ENCODE data around the gene CGNL1. TPM values are rescaled to one million over a fixed set of nuclear protein-coding genes. Genes with fewer than 3 reads are reported as not detected.

Gene CGNL1
- total and polyA plus RNA-seq, 10 of the 15 experiments (the other 5 are each of a cell fraction or from before 2014, with no cell fraction given): under 0.01 to 0.27 (median 0.04) TPM; not detected in 3

GRCh38 chr15:57419335-57419734, 43.0 kb downstream of the CGNL1 start:
- in situ Hi-C loops (cut with MboI): no loop called here
- H3K4me1 ChIP-seq (ENCODE audit: control insufficient read depth, insufficient read depth, low read length): no peaks in the 10 kb centered on the region
- ChIA-PET RAD21 (ENCODE audit: unreplicated experiment) (no interaction called here), SMC1A (ENCODE audit: uncharacterized antibody, unreplicated experiment) (no interaction called here), CTCF (no interaction called here), POLR2A (no interaction called here)
- no peak overlapping the region for H2AFZ ChIP-seq (ENCODE audit: control insufficient read depth, low read depth, low read length)
- no peak for TF ChIP-seq HDAC2 (IDR thresholded peaks at IDR 0.05)
- no peak for TF ChIP-seq NBN (IDR thresholded peaks at IDR 0.05)
- TF ChIP-seq SUPT20H (IDR thresholded peaks at IDR 0.05; ENCODE audit: borderline replicate concordance, control insufficient read depth, low read depth, low read length): no peak
- TF ChIP-seq TCF12 (IDR thresholded peaks at IDR 0.05; ENCODE audit: low read depth, low read length): no peak
- no peak for TF ChIP-seq MXI1 (IDR thresholded peaks at IDR 0.05; ENCODE audit: low read depth, low read length)
- TF ChIP-seq RFX5 (IDR thresholded peaks at IDR 0.05; ENCODE audit: low read depth, low read length): no peak
- no peak for TF ChIP-seq ZNF217 (IDR thresholded peaks at IDR 0.05)
- no peak for TF ChIP-seq CREM (IDR thresholded peaks at IDR 0.05; ENCODE audit: low read depth)
- no peak for TF ChIP-seq POLR2AphosphoS5 (IDR thresholded peaks at IDR 0.05; ENCODE audit: low read length)
- no peak for TF ChIP-seq CBFB (IDR thresholded peaks at IDR 0.05; ENCODE audit: low read depth)
- TF ChIP-seq CEBPB (IDR thresholded peaks at IDR 0.05; ENCODE audit: borderline replicate concordance in 1 of 2, low read depth in 2 of 2, low read length in 2 of 2): no peak
- no peak for TF ChIP-seq SMAD5 (IDR thresholded peaks at IDR 0.05; ENCODE audit: low read depth)
- no peak for TF ChIP-seq CTCF (IDR thresholded peaks at IDR 0.05 in 2 of 3, conservative IDR thresholded peaks at IDR 0.05 in 1 of 3; ENCODE audit: control insufficient read depth in 2 of 3, extremely low read depth in 1 of 3, insufficient read depth in 1 of 3, low read depth in 3 of 3, low read length in 3 of 3)
- TF ChIP-seq BMI1 (IDR thresholded peaks at IDR 0.05; ENCODE audit: borderline replicate concordance): no peak
- TF ChIP-seq TCF3 (IDR thresholded peaks at IDR 0.05; ENCODE audit: borderline replicate concordance, insufficient read depth, low read depth, low read length): no peak
- TF ChIP-seq NFIC (IDR thresholded peaks at IDR 0.05; ENCODE audit: low read depth, low read length): no peak
- no peak for TF ChIP-seq ZNF687 (IDR thresholded peaks at IDR 0.05)
- no peak for TF ChIP-seq RELA (IDR thresholded peaks at IDR 0.05; ENCODE audit: borderline replicate concordance, partially characterized antibody)
- no peak for TF ChIP-seq PAX5 (IDR thresholded peaks at IDR 0.05; ENCODE audit: borderline replicate concordance, low read depth, low read length)
- no peak overlapping the region for H3K27ac ChIP-seq (ENCODE audit: control insufficient read depth, insufficient read depth)
- no peaks in the 10 kb centered on the region for H3K9me3 ChIP-seq (replicated peaks; ENCODE audit: control insufficient read depth, insufficient read depth, low read length)
- FAIRE-seq (no peak), ATAC-seq (no peak), DNase-seq (ENCODE audit: low read depth, low spot score) (no peak)
- H3K79me2 ChIP-seq (ENCODE audit: control insufficient read depth, insufficient read depth, low read length): no peaks in the 10 kb centered on the region
- WGBS (ENCODE audit: insufficient coverage, insufficient replicate concordance, low lambda C conversion rate, missing lambda C conversion rate): 30% methylated on average over 2 of the region's 2 CpGs
- no peaks in the 10 kb centered on the region for H3K36me3 ChIP-seq (ENCODE audit: control insufficient read depth in 2 of 2, insufficient read depth in 2 of 2, low read length in 1 of 2)
- no peaks in the 10 kb centered on the region for H3K27me3 ChIP-seq (replicated peaks in 1 of 2; ENCODE audit: control insufficient read depth in 2 of 2, insufficient read depth in 2 of 2, low read length in 1 of 2)
- no peak overlapping the region for H3K4me3 ChIP-seq
- intact Hi-C loops (cut with micrococcal nuclease; ENCODE audit: unreplicated experiment): no loop called here
- no peak overlapping the region for H3K4me2 ChIP-seq (ENCODE audit: control insufficient read depth, insufficient read depth)
- no peak overlapping the region for H3K9ac ChIP-seq (ENCODE audit: control insufficient read depth, insufficient read depth, low read length)
- no TSS peak for BruUV-seq (replicated peaks)
- H4K20me1 ChIP-seq (ENCODE audit: control insufficient read depth, insufficient read depth): no peaks in the 10 kb centered on the region

Measured in GM12878 (cell line).